Measurements from ENCODE around the gene TRMT2A.

The TRMT2A gene

DNA sequence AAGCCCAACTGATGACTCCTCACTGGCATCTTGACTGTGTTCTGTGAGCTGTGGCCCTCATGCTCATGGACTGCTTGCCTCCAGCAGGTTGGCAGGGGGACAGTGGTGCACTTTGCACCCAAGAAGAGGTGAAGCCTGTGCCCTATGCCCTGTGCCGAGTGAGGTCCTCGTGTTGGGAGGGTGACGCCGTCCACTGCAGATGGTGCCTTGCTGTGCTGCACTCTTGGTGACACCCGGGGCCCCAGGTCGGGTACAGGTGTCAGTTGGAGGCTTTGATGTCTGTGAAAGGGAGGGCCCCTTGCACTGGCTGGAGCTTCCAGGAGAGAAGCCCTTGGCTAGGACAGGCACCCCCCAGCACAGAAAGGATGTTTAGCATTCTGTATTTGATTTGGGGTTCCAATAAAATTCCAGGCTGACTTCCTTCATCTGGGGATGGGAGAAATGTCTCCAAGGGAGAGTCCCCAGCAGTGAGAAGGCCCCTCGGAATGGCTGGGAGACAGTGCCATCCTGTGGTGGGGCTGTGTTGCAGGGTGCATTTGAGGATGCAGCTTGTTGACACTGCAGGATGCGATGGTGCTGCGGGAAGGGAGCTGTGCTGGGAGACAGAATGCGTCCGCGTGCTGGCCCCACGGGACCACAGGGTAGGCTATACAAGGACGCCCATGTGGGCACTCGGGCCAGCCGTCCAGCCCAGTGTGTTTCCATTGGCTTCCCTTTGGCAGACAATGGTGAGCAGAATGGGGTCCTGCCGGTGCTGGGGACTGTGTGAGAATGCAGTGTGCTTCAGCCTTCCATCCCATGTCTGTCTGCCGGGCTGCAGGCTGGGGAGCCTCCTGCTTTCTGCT is 12.1 kb upstream of the TRMT2A start:
- H3K9ac ChIP-seq (ENCODE audit: low read length in 5 of 5) = no peak overlapping the region
- H3K27ac ChIP-seq (ENCODE audit: low read depth, low read length) = no peak overlapping the region
- H3K4me1 ChIP-seq (ENCODE audit: control insufficient read depth in 5 of 5, insufficient read depth in 5 of 5, low read length in 5 of 5) = peaks cover 3 to 37% (median 31%) of the 10 kb centered on the region in 5 donors
- no peaks in the 10 kb centered on the region for H3K27me3 ChIP-seq (ENCODE audit: control insufficient read depth in 5 of 5, insufficient read depth in 4 of 5, low read length in 5 of 5)
- peaks cover 0 to 36% (median 30%) of the 10 kb centered on the region in 5 donors for H3K36me3 ChIP-seq (ENCODE audit: control insufficient read depth in 5 of 5, insufficient read depth in 5 of 5, low read length in 5 of 5)
- H3K4me3 ChIP-seq (ENCODE audit: low read depth in 1 of 5, low read length in 5 of 5) = no peak overlapping the region
- H3K9me3 ChIP-seq (ENCODE audit: control insufficient read depth in 5 of 5, low read length in 5 of 5) = no peaks in the 10 kb centered on the region

DNA sequence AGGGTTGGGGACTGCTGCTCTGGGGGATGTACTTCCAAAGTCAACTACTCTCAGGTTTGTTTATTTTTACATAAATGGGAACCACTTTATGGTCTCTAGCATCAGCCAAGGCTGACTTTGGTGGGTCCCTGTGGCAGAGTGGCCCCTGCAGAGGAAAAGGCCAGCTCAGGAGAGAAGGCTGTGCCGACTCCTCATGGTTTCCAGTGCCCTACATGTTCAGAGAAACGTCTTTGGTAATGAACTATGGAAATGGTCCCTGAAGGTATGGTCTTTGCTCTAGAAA is 11.5 kb upstream of the TRMT2A start:
- Histone ChIP-seq H3K36me3 (ENCODE audit: control insufficient read depth in 5 of 5, insufficient read depth in 5 of 5, low read length in 5 of 5) (peaks cover 0 to 42% (median 36%) of the 10 kb centered on the region in 5 donors), H3K27me3 (ENCODE audit: control insufficient read depth in 5 of 5, insufficient read depth in 4 of 5, low read length in 5 of 5) (no peaks in the 10 kb centered on the region), H3K27ac (ENCODE audit: low read depth, low read length) (no peak overlapping the region), H3K9ac (ENCODE audit: low read length in 5 of 5) (no peak overlapping the region), H3K4me3 (ENCODE audit: low read depth in 1 of 5, low read length in 5 of 5) (no peak overlapping the region), H3K9me3 (ENCODE audit: control insufficient read depth in 5 of 5, low read length in 5 of 5) (no peaks in the 10 kb centered on the region), H3K4me1 (ENCODE audit: control insufficient read depth in 5 of 5, insufficient read depth in 5 of 5, low read length in 5 of 5) (peaks cover 3 to 31% (median 25%) of the 10 kb centered on the region in 5 donors)

- H3K27me3 ChIP-seq (ENCODE audit: control insufficient read depth in 5 of 5, insufficient read depth in 4 of 5, low read length in 5 of 5) = no peaks in the 10 kb centered on the region
- peaks cover 3 to 27% (median 20%) of the 10 kb centered on the region in 5 donors for H3K4me1 ChIP-seq (ENCODE audit: control insufficient read depth in 5 of 5, insufficient read depth in 5 of 5, low read length in 5 of 5)
- no peaks in the 10 kb centered on the region for H3K9me3 ChIP-seq (ENCODE audit: control insufficient read depth in 5 of 5, low read length in 5 of 5)
- no peak overlapping the region for H3K4me3 ChIP-seq (ENCODE audit: low read depth in 1 of 5, low read length in 5 of 5)
- no peak overlapping the region for H3K27ac ChIP-seq (ENCODE audit: low read depth, low read length)
- no peak overlapping the region for H3K9ac ChIP-seq (ENCODE audit: low read length in 5 of 5)
- H3K36me3 ChIP-seq (ENCODE audit: control insufficient read depth in 5 of 5, insufficient read depth in 5 of 5, low read length in 5 of 5) = peaks cover 0 to 45% (median 38%) of the 10 kb centered on the region in 5 donors
Observed at GRCh38 chr22:20127869-20128618, 11.0 kb upstream of the TRMT2A start.

GRCh38 chr22:20127318-20127868 is 10.4 kb upstream of the TRMT2A start:
- no peak overlapping the region for H3K9ac ChIP-seq (ENCODE audit: low read length in 5 of 5)
- H3K36me3 ChIP-seq (ENCODE audit: control insufficient read depth in 5 of 5, insufficient read depth in 5 of 5, low read length in 5 of 5) = peaks cover 0 to 46% (median 38%) of the 10 kb centered on the region in 5 donors
- no peak overlapping the region for H3K4me3 ChIP-seq (ENCODE audit: low read depth in 1 of 5, low read length in 5 of 5)
- peaks cover 1 to 20% (median 14%) of the 10 kb centered on the region in 5 donors for H3K4me1 ChIP-seq (ENCODE audit: control insufficient read depth in 5 of 5, insufficient read depth in 5 of 5, low read length in 5 of 5)
- H3K9me3 ChIP-seq (ENCODE audit: control insufficient read depth in 5 of 5, low read length in 5 of 5) = no peaks in the 10 kb centered on the region
- H3K27ac ChIP-seq (ENCODE audit: low read depth, low read length) = no peak overlapping the region
- no peaks in the 10 kb centered on the region for H3K27me3 ChIP-seq (ENCODE audit: control insufficient read depth in 5 of 5, insufficient read depth in 4 of 5, low read length in 5 of 5)

DNA sequence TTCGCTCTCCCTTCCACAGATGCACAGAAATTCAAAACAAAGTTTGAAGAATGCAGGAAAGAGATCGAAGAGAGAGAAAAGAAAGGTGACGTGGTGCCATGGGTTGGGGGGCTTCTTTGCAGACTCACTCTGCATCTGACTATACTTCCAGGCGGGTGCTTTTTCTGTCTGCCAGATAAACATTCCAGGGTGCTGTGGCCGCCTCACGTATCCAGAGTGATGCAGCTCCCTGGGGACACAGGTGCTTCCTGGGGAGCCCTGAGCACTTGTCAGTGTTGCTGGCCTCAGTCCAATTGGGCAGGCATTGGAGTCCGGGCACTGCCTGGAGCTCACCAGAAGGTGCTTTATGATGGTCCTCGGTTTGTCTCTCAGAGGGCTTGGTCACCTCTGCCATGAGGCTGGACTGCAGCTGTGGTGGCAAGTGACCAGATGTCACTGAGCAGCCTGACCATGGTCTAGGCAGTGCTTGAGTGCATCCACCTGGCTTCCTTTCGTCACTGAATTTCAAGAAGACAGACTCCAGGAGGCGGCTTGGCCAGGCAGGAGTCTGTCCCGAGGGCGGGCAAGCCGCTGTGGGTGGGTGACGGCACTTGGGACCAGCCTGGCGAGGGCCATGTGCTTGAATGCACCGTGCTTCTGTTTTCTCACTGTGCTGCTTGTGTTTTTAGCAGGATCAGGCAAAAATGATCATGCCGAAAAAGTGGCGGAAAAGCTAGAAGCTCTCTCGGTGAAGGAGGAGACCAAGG is 9.4 kb upstream of the TRMT2A start:
- H3K9me3 ChIP-seq (ENCODE audit: control insufficient read depth in 5 of 5, low read length in 5 of 5) = no peaks in the 10 kb centered on the region
- H3K27ac ChIP-seq (ENCODE audit: low read depth, low read length) = no peak overlapping the region
- H3K4me3 ChIP-seq (ENCODE audit: low read depth in 1 of 5, low read length in 5 of 5) = no peak overlapping the region
- H3K9ac ChIP-seq (ENCODE audit: low read length in 5 of 5) = no peak overlapping the region
- no peaks in the 10 kb centered on the region for H3K27me3 ChIP-seq (ENCODE audit: control insufficient read depth in 5 of 5, insufficient read depth in 4 of 5, low read length in 5 of 5)
- H3K4me1 ChIP-seq (ENCODE audit: control insufficient read depth in 5 of 5, insufficient read depth in 5 of 5, low read length in 5 of 5) = peaks cover 1 to 16% (median 10%) of the 10 kb centered on the region in 5 donors
- H3K36me3 ChIP-seq (ENCODE audit: control insufficient read depth in 5 of 5, insufficient read depth in 5 of 5, low read length in 5 of 5) = peaks cover 0 to 55% (median 48%) of the 10 kb centered on the region in 5 donors

DNA sequence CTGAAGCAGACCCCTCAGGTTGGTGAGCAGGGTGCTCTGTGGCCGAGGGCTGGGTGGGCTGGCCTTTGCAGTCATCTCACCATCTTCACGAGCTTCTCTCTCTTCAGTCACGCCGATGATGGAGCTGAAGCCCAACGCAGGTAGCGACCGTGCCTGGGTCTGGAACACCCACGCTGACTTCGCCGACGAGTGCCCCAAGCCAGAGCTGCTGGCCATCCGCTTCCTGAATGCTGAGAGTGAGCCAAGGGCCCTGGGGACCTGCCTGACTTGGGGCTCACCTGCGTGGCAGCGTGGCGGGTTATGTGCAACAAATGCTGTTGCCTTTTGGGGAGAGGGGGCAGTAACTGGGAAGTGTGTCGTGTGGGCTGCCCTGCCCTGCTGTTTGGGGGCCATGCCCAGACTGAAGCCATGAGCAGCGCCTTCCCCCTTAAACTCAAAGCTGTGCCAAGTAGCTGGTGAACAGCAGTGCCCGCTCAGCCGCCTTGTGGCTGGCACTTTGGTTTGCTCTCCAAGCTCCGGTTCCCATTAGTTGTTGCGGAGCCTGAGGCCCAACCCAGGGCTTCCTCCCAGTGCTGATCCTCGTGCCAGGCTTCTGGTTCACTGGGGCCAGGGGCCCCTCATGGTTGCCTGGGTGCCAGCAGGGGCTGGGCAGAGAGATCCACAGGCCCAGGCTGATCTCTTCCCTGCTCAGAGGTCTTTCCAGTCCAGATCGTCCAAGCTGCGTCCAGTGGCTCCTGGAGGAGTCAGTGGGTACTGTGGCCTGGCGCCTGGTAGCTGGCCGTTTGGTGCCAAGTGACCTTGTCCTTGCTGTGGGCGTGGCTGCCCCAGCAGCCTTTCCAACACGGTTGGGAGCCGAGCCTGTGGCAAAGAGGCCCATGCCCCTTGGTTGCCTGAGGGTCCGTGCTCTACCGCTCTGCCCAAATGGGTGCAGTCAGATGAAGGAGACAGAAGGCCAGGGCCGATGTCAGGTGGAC is 8.5 kb upstream of the TRMT2A start:
- no peak overlapping the region for H3K27ac ChIP-seq (ENCODE audit: low read depth, low read length)
- H3K9ac ChIP-seq (ENCODE audit: low read length in 5 of 5) = no peak overlapping the region
- no peaks in the 10 kb centered on the region for H3K27me3 ChIP-seq (ENCODE audit: control insufficient read depth in 5 of 5, insufficient read depth in 4 of 5, low read length in 5 of 5)
- peaks cover 1 to 12% (median 6%) of the 10 kb centered on the region in 5 donors for H3K4me1 ChIP-seq (ENCODE audit: control insufficient read depth in 5 of 5, insufficient read depth in 5 of 5, low read length in 5 of 5)
- H3K4me3 ChIP-seq (ENCODE audit: low read depth in 1 of 5, low read length in 5 of 5) = no peak overlapping the region
- H3K9me3 ChIP-seq (ENCODE audit: control insufficient read depth in 5 of 5, low read length in 5 of 5) = no peaks in the 10 kb centered on the region
- H3K36me3 ChIP-seq (ENCODE audit: control insufficient read depth in 5 of 5, insufficient read depth in 5 of 5, low read length in 5 of 5) = peaks cover 0 to 58% (median 51%) of the 10 kb centered on the region in 5 donors

DNA sequence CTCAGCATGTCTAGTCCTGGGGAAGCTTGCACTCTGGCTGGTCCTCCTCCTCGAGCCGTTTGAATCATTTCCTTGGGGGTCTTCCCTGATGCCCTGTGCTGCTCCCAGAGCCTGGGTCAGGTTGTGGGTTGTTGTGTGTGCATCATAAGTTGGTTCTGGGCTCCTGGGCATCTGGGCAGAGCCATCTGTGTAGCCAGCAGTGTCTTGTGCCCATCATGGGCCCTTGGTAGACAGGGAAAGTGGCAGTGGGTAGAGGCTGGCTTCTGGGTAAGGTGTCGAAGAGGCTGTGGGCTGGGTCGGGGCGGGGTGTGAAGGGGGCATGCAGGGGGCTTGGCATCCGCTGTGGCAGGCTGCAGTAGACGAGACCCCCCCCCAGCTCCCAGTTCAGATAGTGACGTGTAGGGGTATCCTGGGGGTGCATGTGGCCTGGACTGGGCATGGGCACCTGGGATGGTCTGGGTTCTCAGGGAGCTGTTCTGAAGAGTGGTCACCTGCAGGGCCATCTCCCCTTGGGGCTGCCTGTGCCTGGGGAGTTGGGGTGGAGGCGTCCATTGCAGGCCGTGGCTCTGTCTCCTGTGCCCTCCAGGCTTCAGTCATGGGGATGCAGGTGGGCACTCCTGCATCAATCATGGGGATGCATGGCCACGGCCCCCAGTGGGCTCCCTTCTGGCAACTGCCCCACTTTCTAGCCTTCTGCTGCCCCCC is 7.2 kb upstream of the TRMT2A start:
- Histone ChIP-seq H3K9ac (ENCODE audit: low read length in 5 of 5) (no peak overlapping the region), H3K9me3 (ENCODE audit: control insufficient read depth in 5 of 5, low read length in 5 of 5) (no peaks in the 10 kb centered on the region), H3K27me3 (ENCODE audit: control insufficient read depth in 5 of 5, insufficient read depth in 4 of 5, low read length in 5 of 5) (no peaks in the 10 kb centered on the region), H3K4me3 (ENCODE audit: low read depth in 1 of 5, low read length in 5 of 5) (no peak overlapping the region), H3K27ac (ENCODE audit: low read depth, low read length) (no peak overlapping the region), H3K4me1 (ENCODE audit: control insufficient read depth in 5 of 5, insufficient read depth in 5 of 5, low read length in 5 of 5) (peaks cover 0 to 11% (median 4%) of the 10 kb centered on the region in 5 donors), H3K36me3 (ENCODE audit: control insufficient read depth in 5 of 5, insufficient read depth in 5 of 5, low read length in 5 of 5) (peaks cover 0 to 67% (median 61%) of the 10 kb centered on the region in 5 donors)

GRCh38 chr22:20123366-20124082 is 6.5 kb upstream of the TRMT2A start:
- Histone ChIP-seq H3K4me1 (ENCODE audit: control insufficient read depth in 5 of 5, insufficient read depth in 5 of 5, low read length in 5 of 5) (peaks cover under 1 to 18% (median 8%) of the 10 kb centered on the region in 5 donors), H3K4me3 (ENCODE audit: low read depth in 1 of 5, low read length in 5 of 5) (no peak overlapping the region), H3K27me3 (ENCODE audit: control insufficient read depth in 5 of 5, insufficient read depth in 4 of 5, low read length in 5 of 5) (no peaks in the 10 kb centered on the region), H3K9me3 (ENCODE audit: control insufficient read depth in 5 of 5, low read length in 5 of 5) (no peaks in the 10 kb centered on the region), H3K36me3 (ENCODE audit: control insufficient read depth in 5 of 5, insufficient read depth in 5 of 5, low read length in 5 of 5) (peaks cover 0 to 69% (median 64%) of the 10 kb centered on the region in 5 donors), H3K9ac (ENCODE audit: low read length in 5 of 5) (no peak overlapping the region), H3K27ac (ENCODE audit: low read depth, low read length) (no peak overlapping the region)

All from subcutaneous abdominal adipose tissue (tissue), 5 donors.